WERI-Rb-1 (cell line): ENCODE data around the gene CRTC1.
"Not testable (repeated sequence)": the region's sequence is repeated elsewhere in the genome, so short reads cannot be mapped to it uniquely, and the experiment has no call there.

ENCODE experiments used
- DNase-seq: peaks from one replicate; pipeline ENCODE4 v3.0.0-alpha.2; 2020
- H3K27ac ChIP-seq: fragments of 250-450 bp; sonication (Bioruptor Pico); 2 replicates; pipeline ENCODE4 v1.5.1; 2020; ENCODE audit warnings: mild to moderate bottlenecking, moderate library complexity
- H3K27me3 ChIP-seq: fragments of 250-450 bp; sonication (Bioruptor Pico); 2 replicates; pipeline ENCODE4 v1.5.1; 2021; ENCODE audit warnings: mild to moderate bottlenecking, low read depth, moderate library complexity; ENCODE audit not compliant: insufficient read depth, severe bottlenecking
- H3K36me3 ChIP-seq: fragments of 250-450 bp; sonication (Bioruptor Pico); 2 replicates; pipeline ENCODE4 v1.5.1; 2020; ENCODE audit warnings: mild to moderate bottlenecking, moderate library complexity
- H3K4me3 ChIP-seq: 2 replicates; pipeline ENCODE4 v1.5.1; 2011; ENCODE audit warnings: low read depth, mild to moderate bottlenecking, control low read depth, low read length
- H3K9me3 ChIP-seq: fragments of 250-450 bp; sonication (Bioruptor Pico); 2 replicates; pipeline ENCODE4 v1.5.1; 2021; ENCODE audit warnings: mild to moderate bottlenecking, moderate library complexity; ENCODE audit not compliant: severe bottlenecking
- CTCF ChIP-seq: IDR thresholded peaks from 2 replicates; pipeline ENCODE4 v1.5.1; 2011; ENCODE audit warnings: low read depth, mild to moderate bottlenecking, control low read depth, inconsistent platforms, low read length

CRTC1 gene

GRCh38 chr19:18803550-18804138 is 120.2 kb downstream of the CRTC1 start:
- H3K27ac ChIP-seq: no peak overlapping the region
- H3K27me3 ChIP-seq: no peaks in the 10 kb centered on the region
- no peaks in the 10 kb centered on the region for H3K36me3 ChIP-seq
- H3K9me3 ChIP-seq: no peaks in the 10 kb centered on the region
- no peak for DNase-seq
- no peak overlapping the region for H3K4me3 ChIP-seq
- TF ChIP-seq CTCF: no peak

GRCh38 chr19:18804139-18804601 is 120.7 kb downstream of the CRTC1 start:
- H3K9me3 ChIP-seq: no peaks in the 10 kb centered on the region
- no peaks in the 10 kb centered on the region for H3K36me3 ChIP-seq
- TF ChIP-seq CTCF: no peak
- no peak overlapping the region for H3K27ac ChIP-seq
- no peak for DNase-seq
- no peak overlapping the region for H3K4me3 ChIP-seq
- no peaks in the 10 kb centered on the region for H3K27me3 ChIP-seq

- no peak for DNase-seq
- no peaks in the 10 kb centered on the region for H3K27me3 ChIP-seq
Measured at GRCh38 chr19:18804643-18805042, 121.2 kb downstream of the CRTC1 start.

GRCh38 chr19:18807861-18808331 is 124.4 kb downstream of the CRTC1 start:
- no peaks in the 10 kb centered on the region for H3K36me3 ChIP-seq
- H3K27ac ChIP-seq: no peak overlapping the region
- H3K27me3 ChIP-seq: no peaks in the 10 kb centered on the region
- no peaks in the 10 kb centered on the region for H3K9me3 ChIP-seq
- no peak overlapping the region for H3K4me3 ChIP-seq
- no peak for DNase-seq
- TF ChIP-seq CTCF: no peak

More at GRCh38 chr19:18804643-18805042, 121.2 kb downstream of the CRTC1 start:
- no peak overlapping the region for H3K27ac ChIP-seq
- H3K4me3 ChIP-seq: no peak overlapping the region
- H3K36me3 ChIP-seq: no peaks in the 10 kb centered on the region
- H3K9me3 ChIP-seq: no peaks in the 10 kb centered on the region
- TF ChIP-seq CTCF: no peak

- no peaks in the 10 kb centered on the region for H3K9me3 ChIP-seq
- H3K27me3 ChIP-seq: no peaks in the 10 kb centered on the region
- H3K36me3 ChIP-seq: no peaks in the 10 kb centered on the region
- TF ChIP-seq CTCF: no peak
- no peak overlapping the region for H3K27ac ChIP-seq
- DNase-seq: no peak
- no peak overlapping the region for H3K4me3 ChIP-seq
Measured at GRCh38 chr19:18809149-18809868, 125.8 kb downstream of the CRTC1 start.

GRCh38 chr19:18811638-18812037 is 128.2 kb downstream of the CRTC1 start:
- not testable (repeated sequence) for H3K27ac ChIP-seq, H3K9me3 ChIP-seq, H3K27me3 ChIP-seq, H3K36me3 ChIP-seq, H3K4me3 ChIP-seq, DNase-seq
